Colonic mucosa (tissue), 4 donors: ENCODE data around the gene HINFP. TPM values are rescaled to one million over a fixed set of nuclear protein-coding genes. Genes with fewer than 3 reads are reported as not detected.

Source experiments
- DNase-seq: peaks from one replicate; pipeline ENCODE4 v3.0.0-alpha.2; 2020
- H3K27ac ChIP-seq: fragments of 200-600 bp; one replicate; pipeline ENCODE4 v1.8.0; 2021
- H3K27me3 ChIP-seq: fragments of 200-600 bp; one replicate; pipeline ENCODE4 v1.8.0; 2021
- H3K36me3 ChIP-seq: fragments of 200-600 bp; one replicate; pipeline ENCODE4 v1.8.0; 2021
- H3K4me1 ChIP-seq: fragments of 200-600 bp; one replicate; pipeline ENCODE4 v1.8.0; 2021; ENCODE audit warnings: mild to moderate bottlenecking
- H3K4me3 ChIP-seq: fragments of 200-600 bp; one replicate; pipeline ENCODE4 v1.8.0; 2021
- H3K9ac ChIP-seq, 2 donors: one replicate each; pipeline ENCODE4 v1.7.0; 2013; ENCODE audit warnings: control low read depth in 2 of 2, low read depth in 2 of 2, low read length in 2 of 2
- H3K9me3 ChIP-seq: fragments of 200-600 bp; one replicate; pipeline ENCODE4 v1.8.0; 2021
- intact Hi-C: fragments of 100-400 bp; cut with DNase I; formaldehyde crosslinking; loops from one replicate; pipeline ENCODE4 v1.14.1; 2022
- total RNA-seq, 2 donors: library from RNA; stranded (reverse); fragmentation: NEBNext Ultra II Directional in 1 of 2; extraction: Animal tissue kit (Norgen Biotek cat#: 25700) in 1 of 2; gene quantifications; one replicate each; pipeline ENCODE4 v1.2.1, GENCODE V29; 2021
- TF ChIP-seq, protein P1 (sequence below): fragments of 200-600 bp; IDR thresholded peaks from one replicate; pipeline ENCODE4 v1.8.0; 2022; ENCODE audit warnings: antibody characterized with exemption, mild to moderate bottlenecking
- donor health status: healthy.
- donor health status: DM: no; HTN: no; CAD: no.
- donor health status: DM: no; HTN: no; CAD: no.

HINFP gene
- total RNA-seq, 2 donors from 2014 or later, result 31.9 to 33.3 TPM

DNA sequence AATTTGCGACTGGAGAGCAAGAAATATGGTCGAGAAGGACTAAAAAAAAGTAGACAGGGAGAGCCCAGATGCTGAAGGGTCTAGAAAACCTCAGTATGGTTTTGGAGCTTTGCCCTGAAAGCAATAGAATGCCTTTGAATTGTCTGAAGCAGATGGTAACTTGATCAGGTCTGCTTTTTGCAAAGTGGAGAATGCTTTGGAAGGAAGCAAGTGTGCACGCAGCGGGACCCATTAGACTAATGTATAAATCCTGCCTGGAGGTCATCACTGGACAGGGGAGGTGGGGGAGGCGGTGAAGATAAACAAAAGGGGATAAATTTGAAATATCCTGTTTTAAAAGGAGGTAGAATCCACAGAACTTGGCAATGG lies 757 bp upstream of the HINFP start:
- H3K4me3 ChIP-seq, result peak overlapping the region; percentile 79
- TF ChIP-seq, protein P1, sequence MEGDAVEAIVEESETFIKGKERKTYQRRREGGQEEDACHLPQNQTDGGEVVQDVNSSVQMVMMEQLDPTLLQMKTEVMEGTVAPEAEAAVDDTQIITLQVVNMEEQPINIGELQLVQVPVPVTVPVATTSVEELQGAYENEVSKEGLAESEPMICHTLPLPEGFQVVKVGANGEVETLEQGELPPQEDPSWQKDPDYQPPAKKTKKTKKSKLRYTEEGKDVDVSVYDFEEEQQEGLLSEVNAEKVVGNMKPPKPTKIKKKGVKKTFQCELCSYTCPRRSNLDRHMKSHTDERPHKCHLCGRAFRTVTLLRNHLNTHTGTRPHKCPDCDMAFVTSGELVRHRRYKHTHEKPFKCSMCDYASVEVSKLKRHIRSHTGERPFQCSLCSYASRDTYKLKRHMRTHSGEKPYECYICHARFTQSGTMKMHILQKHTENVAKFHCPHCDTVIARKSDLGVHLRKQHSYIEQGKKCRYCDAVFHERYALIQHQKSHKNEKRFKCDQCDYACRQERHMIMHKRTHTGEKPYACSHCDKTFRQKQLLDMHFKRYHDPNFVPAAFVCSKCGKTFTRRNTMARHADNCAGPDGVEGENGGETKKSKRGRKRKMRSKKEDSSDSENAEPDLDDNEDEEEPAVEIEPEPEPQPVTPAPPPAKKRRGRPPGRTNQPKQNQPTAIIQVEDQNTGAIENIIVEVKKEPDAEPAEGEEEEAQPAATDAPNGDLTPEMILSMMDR, result no peak
- intact Hi-C loops, result no loop called here
- H3K9me3 ChIP-seq, result no peaks in the 10 kb centered on the region
- H3K27me3 ChIP-seq, result no peaks in the 10 kb centered on the region
- H3K4me1 ChIP-seq, result peaks cover 5% of the 10 kb centered on the region
- peak overlapping the region in 1 of 2 donors; percentile 87 for H3K9ac ChIP-seq
- no peaks in the 10 kb centered on the region for H3K36me3 ChIP-seq
- no peak for DNase-seq
- no peak overlapping the region for H3K27ac ChIP-seq

DNA sequence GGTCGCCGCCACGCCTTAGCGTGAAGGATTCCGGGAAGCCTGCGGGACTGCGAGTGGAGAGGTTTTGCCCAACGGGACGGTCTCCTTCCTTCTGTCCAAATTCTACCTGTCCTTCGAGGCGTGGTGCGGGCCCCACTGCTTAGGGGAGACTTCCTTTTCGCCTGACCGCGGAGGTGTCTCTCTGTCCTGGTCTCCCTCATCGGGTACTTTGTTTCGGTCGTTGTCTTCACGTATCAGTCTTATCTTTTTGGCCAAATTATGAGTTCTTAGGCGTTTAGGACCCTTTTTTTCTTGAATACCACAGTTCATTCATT lies 388 bp downstream of the HINFP start:
- no peaks in the 10 kb centered on the region for H3K36me3 ChIP-seq
- TF ChIP-seq, protein P1, result no peak
- peaks cover 5% of the 10 kb centered on the region for H3K4me1 ChIP-seq
- H3K4me3 ChIP-seq, result peak overlapping the region; percentile 79
- H3K9me3 ChIP-seq, result no peaks in the 10 kb centered on the region
- intact Hi-C loops, result no loop called here
- H3K27ac ChIP-seq, result peak overlapping the region; percentile 91
- peak overlapping the region; percentile 87 to 92 for H3K9ac ChIP-seq
- no peak for DNase-seq
- H3K27me3 ChIP-seq, result no peaks in the 10 kb centered on the region

DNA sequence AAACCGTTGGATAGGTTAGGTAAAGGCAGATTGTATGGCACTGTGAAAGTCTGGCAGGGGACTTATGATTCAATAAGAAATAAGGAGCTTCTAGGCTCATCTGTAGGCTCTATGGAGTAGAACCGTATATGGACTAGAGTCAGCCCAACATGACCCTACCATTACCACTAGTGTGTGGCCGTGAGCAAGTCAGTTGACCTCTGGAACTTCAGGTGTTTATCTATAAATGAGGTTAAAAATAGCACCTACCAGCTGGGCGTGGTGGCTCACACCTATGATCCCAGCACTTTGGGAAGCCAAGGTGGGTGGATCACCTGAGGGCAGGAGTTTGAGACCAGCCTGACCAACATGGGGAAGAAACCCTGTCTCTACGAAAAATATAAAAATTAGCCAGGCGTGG lies 4.4 kb downstream of the HINFP start:
- intact Hi-C loops, result no loop called here
- H3K4me1 ChIP-seq, result peaks cover 5% of the 10 kb centered on the region

DNA sequence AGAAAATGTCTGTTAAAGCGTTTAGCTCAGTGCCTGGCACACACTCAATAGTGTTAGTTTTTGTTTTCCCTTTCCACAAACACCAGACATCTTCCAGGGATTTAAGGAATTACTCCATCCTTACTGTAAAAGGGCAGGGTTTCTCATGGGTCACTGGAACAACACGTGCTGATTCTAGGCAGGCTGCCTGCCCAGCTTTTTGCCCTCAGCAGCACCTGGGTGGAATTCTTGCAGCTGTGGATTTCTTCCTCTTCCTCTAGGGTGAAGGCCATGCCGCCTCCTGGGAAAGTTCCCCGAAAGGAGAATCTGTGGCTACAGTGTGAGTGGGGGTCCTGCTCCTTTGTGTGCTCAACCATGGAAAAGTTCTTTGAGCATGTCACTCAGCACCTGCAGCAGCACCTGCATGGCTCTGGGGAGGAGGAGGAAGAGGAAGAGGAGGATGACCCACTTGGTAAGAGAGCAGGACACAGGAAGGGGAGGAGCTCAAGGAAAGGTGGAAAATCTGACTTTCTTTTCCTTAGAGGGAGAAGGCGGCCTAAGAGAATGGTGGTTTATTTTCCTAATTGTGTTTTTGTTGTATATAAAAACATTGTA lies 5.4 kb downstream of the HINFP start:
- no peak for DNase-seq
- peaks cover 14% of the 10 kb centered on the region for H3K36me3 ChIP-seq
- H3K9me3 ChIP-seq, result no peaks in the 10 kb centered on the region
- no peak overlapping the region for H3K4me3 ChIP-seq
- peaks cover 5% of the 10 kb centered on the region for H3K4me1 ChIP-seq
- TF ChIP-seq, protein P1, result no peak
- H3K27me3 ChIP-seq, result no peaks in the 10 kb centered on the region
- peak overlapping the region in 1 of 2 donors; percentile 6 for H3K9ac ChIP-seq
- intact Hi-C loops, result no loop called here
- H3K27ac ChIP-seq, result peak overlapping the region; percentile 54

More for the DNA sequence above, 4.4 kb downstream of the HINFP start:
- TF ChIP-seq, protein P1, result no peak
- Histone ChIP-seq H3K27ac (peak overlapping the region; percentile 54), H3K9me3 (no peaks in the 10 kb centered on the region), H3K4me3 (no peak overlapping the region), H3K27me3 (no peaks in the 10 kb centered on the region), H3K36me3 (peaks cover 10% of the 10 kb centered on the region), H3K9ac (no peak overlapping the region)
- peak; percentile 60 for DNase-seq

DNA sequence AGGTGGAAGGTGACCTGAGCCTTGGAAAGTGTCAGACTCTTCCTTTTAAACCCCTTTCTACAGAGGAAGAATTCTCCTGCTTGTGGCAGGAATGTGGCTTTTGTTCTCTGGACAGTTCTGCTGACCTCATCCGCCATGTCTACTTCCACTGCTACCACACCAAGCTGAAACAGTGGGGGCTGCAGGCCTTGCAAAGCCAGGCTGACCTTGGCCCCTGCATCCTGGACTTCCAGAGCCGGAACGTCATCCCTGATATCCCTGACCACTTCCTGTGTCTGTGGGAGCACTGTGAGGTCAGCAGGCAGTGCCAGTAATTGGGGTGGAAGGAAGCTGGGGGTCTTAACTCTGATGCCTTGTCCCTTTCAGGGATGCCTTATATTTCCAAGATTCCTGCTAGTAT lies 9.3 kb downstream of the HINFP start:
- Histone ChIP-seq H3K4me1 (no peaks in the 10 kb centered on the region), H3K36me3 (peaks cover 21% of the 10 kb centered on the region), H3K9ac (no peak overlapping the region), H3K9me3 (no peaks in the 10 kb centered on the region), H3K27ac (no peak overlapping the region), H3K4me3 (no peak overlapping the region), H3K27me3 (no peaks in the 10 kb centered on the region)
- DNase-seq, result no peak
- intact Hi-C loops, result no loop called here
- TF ChIP-seq, protein P1, result no peak
